NCI-H1092 (cell line): ENCODE measurements around the gene SKOR1.
A peak's percentile ranks its signal among the peaks of the same experiment; 100 is the strongest.

Experiments used
- DNase-seq: peaks from one replicate; lab custom pipeline; 2025; lab: John Stamatoyannopoulos, UW

Gene SKOR1

GRCh38 chr15:67832031-67832551, 6.8 kb downstream of the SKOR1 start:
- no peak for DNase-seq

DNA sequence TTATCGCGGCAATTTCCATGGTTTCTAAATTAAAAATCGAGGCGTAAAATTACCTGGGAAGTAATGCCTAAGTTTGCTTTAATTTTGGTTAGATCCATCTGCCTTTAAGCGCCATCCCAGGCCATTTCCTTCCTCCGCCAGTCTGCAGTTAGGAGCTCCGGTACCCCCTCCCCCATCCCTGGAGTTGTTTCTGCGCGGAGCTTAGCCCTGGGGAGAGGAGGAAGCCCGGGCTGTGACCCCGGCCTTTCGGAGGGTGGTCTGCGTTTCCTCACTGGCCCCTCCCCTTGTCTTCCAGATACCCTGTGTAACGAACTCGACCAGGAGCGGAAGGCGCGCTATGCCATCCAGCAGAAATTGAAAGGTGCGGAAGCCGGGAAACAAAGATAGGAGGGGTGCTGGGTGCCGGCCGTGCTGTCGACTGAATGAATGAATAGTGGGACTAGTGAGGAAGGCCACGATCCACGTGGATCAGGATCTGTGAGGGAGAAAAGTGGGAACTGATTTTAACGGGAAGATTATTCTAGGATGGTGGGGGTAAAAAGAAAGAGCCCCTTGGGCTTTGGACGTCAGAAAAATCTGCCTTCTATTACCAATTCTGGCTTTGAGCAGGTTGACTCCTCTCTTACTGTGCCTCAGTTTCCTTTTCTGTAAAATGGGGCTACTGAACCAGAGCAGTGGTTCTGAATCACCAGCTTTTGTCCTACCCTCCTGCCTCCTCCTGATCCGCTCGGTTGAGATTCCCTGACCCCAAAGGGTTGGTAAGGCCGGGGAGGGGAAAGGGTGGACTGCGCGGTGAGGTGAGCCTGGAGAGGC, 7.8 kb downstream of the SKOR1 start:
- DNase-seq = no peak

GRCh38 chr15:67833710-67834511, 8.6 kb downstream of the SKOR1 start:
- no peak for DNase-seq

DNA sequence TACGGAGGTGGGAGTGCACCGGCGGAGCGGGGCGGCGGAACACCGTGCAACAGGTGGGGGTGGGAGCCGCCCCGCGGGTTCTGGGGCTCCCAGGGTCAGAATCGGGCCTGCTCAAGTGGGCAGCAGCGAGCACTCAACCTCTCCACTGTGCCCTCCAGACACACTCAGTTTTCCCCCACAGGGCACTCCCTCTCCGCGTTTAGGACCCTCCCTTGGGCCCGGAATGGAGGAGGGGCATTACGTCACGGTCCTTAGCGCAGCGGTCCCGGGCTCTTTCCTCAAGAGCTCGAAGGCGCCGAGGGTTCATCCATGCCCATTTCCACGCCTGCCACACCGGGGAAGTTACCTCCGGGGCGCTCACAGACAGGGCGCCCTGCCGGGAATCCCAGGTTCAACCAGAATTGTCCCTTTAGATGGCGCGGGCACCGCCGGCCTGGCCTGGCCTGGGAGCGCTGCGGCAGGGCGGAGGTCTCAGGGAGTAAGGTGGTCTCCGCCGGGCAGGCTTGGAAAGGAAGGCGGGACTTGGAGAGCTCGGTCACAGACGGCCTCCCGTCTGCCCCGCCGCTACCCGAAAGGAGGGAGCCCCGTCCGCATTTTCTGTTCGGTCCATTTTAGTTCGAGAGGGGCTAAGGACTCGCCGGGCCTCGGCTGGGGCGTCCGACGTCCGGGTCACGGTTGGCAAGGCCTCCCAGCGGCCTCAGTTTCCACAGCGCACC, 9.4 kb downstream of the SKOR1 start:
- DNase-seq = no peak

DNA sequence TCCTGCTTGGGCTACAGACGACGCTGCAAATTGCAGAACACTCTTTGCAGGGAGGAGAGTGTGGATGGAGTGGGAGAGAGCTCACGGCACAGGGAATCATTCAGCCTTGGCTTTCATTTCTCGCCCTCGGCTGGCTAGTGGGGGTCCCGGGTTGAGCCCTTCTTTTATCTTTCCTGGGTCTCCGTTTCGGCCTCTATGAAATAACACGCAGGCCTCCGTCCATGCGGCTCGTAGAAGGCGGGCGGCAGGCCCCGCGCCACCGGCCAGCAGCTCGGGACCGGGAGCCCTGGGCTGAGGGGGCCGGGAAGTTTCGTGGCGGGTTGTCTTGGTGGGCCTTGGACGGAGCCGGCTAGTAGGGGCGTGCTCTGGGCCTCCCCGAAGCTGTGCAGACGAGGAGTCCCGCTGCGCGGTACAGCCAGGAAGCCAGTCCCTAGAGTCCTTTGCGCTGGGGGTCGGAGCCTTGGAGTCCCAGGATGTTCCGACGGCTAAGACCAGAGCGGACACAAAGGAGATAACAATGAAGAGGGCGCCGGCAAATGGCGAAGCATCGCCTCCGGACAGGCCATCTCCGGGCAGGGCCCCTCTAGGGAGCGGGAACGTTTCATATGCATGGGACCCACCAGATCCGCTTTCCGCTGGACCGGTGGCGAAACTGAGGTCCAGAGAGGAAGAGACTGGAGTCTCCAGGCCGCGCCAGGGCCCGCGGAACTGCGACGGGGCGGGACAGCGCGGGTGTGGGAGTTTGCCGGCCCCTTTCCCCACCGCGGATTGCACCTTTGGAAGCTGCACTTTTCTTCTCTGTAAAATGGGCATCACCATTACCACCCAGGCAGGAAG, 10.2 kb downstream of the SKOR1 start:
- no peak for DNase-seq

DNA sequence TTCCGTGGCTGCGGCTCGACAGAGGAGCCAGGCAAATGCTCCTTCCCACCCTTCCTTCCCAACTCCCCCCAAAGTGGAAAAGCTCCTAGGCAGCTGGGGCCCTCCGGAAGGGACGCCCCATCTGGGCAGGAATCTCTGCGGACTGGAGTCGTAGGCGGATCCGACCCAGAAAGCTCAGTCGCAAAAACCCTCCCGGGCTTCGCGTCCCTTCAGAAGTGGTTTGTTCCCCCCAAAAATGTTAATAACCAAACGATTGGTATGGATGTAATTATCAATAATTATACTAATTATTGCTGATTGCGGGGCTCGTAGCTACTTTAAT, 10.8 kb downstream of the SKOR1 start:
- no peak for DNase-seq

DNA sequence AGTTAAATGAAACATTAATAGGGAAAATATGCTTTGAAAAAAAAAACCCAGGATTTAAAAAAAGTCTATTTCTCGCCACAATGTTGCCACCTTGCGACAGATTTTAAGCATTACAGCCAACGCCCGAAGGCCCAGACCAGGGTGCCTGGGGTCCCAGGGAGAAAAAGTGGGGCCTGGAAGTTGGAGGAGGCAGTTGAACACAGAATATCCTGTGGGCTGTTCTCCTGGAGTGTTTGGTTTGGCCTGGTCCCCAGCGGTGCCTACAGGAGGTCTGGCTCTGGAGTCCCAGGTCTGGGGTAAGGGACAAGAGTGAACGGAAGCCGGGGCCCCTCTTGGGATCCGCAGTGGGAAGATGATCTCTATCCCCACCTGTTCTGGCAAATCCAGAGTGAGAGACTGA, 11.2 kb downstream of the SKOR1 start:
- no peak for DNase-seq

DNA sequence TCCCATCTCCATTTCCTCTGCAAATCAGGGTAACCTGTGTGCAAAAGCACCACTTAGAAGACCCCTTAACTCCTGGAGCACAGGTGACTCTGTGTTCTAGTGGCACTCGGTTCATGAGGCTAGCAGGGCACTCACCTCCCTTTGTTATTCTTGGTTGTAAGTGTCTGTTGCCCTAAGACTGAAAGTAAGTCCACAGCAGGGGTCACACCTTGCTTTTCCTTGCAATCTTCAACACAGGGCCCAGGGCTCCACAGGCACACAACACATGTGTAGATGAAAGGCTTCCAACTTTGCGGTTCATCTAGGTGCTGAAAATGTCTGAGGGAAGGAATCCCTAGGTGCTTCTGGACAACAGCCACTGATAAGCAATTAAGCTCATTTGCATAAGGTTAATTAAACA, 11.6 kb downstream of the SKOR1 start:
- DNase-seq = no peak

DNA sequence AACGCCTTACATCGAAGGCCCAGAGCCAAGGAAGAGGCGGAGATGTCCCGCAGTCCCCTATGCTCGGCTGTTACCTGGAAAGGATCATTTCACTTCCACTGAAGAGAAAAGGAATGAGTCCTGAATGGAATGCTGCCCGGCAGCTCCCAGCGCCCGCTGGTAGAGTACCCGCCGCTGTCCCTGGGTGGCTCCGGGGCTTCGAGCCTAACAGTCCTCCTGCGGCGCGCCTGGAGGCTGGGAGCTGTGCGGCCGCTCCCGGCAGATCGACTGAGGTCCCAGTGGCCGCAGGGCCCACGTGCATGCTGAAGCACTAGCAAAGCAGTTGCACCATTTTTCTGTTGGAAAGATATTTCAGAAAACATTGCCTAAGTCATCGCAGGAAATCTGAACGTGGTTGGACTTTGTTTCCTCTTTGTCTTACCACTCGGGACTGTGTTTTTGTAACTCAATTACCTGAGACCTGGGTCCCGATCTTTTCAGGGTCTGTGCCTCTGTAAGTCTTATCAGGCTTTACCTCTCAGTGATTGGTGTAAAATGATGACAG, 13.6 kb downstream of the SKOR1 start:
- DNase-seq = peak; percentile 41

GRCh38 chr15:67839499-67839928, 14.2 kb downstream of the SKOR1 start:
- DNase-seq = no peak

GRCh38 chr15:67839929-67840748, 14.8 kb downstream of the SKOR1 start, which contains the start of gene RNU6-1:
TSS of gene RNU6-1 (minus strand) at chr15:67840045.
- DNase-seq = peak; percentile 70

GRCh38 chr15:67840749-67841512, 15.6 kb downstream of the SKOR1 start:
- no peak for DNase-seq

GRCh38 chr15:67841513-67841762, 16.1 kb downstream of the SKOR1 start:
- DNase-seq = no peak

DNA sequence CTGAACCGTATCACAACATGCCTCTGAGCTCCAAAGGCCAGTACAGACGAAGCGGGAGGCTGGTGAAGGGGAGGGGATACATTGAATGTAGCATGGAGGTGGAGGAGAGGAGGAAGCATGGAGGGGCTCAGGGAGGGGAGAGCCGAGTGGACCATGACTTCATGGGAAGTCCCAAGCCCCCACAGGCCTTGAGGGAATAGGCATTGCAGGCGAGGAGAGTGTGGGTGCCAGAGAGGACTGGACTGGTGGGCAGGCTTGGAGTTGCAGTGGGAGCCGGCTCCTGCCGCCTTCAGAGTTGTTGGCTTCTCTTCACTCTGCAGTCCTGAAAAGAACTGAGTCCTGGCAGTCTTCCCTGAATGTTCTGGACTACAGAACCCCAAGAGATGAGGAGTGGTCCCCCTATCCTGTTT, 17.8 kb downstream of the SKOR1 start:
- no peak for DNase-seq

GRCh38 chr15:67843571-67844387, 18.5 kb downstream of the SKOR1 start:
- DNase-seq = no peak

DNA sequence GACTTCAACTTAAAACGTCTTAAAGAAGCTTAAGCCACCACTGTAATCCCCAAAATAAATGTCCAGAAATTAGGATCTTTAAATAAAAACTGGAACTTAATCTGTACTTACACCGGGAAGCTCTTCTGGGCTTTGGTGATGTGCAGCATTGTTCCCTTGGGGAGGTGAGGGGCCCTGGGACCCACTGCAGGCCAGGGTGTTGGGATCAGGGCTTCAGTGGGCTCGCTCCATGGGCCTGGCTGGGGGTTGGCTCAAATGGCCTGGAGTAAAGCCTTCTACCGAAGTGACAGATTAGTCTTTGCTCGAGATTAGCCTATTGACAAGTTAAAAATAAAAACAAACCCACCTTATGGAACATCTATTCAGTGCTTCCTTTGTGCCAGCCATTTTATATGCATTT, 20.7 kb downstream of the SKOR1 start:
- DNase-seq = no peak

DNA sequence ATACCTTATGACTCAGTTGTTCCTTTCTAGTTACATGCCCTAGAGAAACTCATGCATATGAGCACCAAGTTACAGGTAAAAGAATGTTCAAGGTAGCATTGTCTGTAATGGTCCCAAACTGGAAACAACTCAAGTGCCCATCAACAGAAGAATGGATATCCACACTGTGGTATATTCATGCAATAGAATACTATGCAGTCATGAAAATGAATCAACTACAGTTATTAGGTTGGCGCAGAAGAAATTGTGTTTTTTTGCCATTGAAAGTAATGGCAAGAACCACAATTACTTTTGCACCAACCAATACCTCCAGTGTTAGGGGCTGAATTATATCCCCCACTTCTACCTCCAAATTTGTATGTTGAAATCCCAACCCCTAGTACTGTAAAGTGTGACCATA, 24.2 kb downstream of the SKOR1 start:
- no peak for DNase-seq

DNA sequence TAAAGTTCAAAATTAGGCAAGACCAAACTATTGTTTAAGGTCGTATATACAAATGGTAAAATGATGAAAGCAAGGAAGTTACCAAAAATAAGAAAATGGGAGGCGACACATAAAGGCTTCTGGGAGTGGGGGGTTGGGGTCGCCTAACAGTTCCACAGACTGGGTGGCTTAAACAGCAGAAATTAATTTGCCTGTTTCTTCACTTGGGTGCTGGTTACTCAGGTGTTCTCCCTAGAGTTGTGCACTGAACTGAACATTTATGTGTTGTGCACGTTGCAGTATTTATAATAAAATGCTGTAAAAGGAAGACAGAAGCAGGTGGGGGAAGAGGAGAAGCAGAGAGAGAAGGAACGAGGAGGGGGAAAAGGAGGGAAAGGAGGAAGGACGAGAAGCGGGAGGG, 25.0 kb downstream of the SKOR1 start:
- no peak for DNase-seq

- DNase-seq = no peak
Observed at GRCh38 chr15:67850994-67851571, 25.8 kb downstream of the SKOR1 start.
